Gastrocnemius medialis (tissue), 4 donors: ENCODE data around the gene TNFRSF13B. TPM values are rescaled to one million over a fixed set of nuclear protein-coding genes. Genes with fewer than 3 reads are reported as not detected.

Source experiments
- ATAC-seq, 2 donors: fragments of 150-250 bp; one replicate each; pipeline ENCODE4 v1.9.1; 2016
- DNase-seq, 2 donors: peaks; one replicate each; pipeline ENCODE4 v3.0.0-alpha.2; 2019
- H3K27ac ChIP-seq, 4 donors: fragments of 200-600 bp; sonication (generic); 1 replicate in 1 of 4; 2 replicates in 3 of 4; pipeline ENCODE4 v1.5.1; 2016 to 2018; ENCODE audit warnings: mild to moderate bottlenecking in 2 of 4, moderate library complexity in 1 of 4
- H3K27me3 ChIP-seq, 3 donors: fragments of 200-600 bp; sonication (generic) in 2 of 3; 1 replicate in 1 of 3; 2 replicates in 2 of 3; pipeline versions ENCODE4 v1.5.1 to v1.6.0; 2016 to 2019; ENCODE audit warnings: mild to moderate bottlenecking in 1 of 3, moderate library complexity in 1 of 3
- H3K36me3 ChIP-seq, 2 donors: fragments of 200-600 bp; sonication (generic) in 1 of 2; one replicate each; pipeline ENCODE4 v1.5.1; 2017 to 2018
- H3K4me1 ChIP-seq, 2 donors: fragments of 200-600 bp; sonication (generic) in 1 of 2; one replicate each; pipeline ENCODE4 v1.5.1; 2016 to 2017; ENCODE audit warnings: mild to moderate bottlenecking in 2 of 2
- H3K4me3 ChIP-seq, 4 donors: fragments of 200-600 bp; sonication (generic) in 3 of 4; 1 replicate in 1 of 4; 2 replicates in 3 of 4; pipeline ENCODE4 v1.5.1; 2016 to 2019; ENCODE audit warnings: mild to moderate bottlenecking in 2 of 4
- H3K9me3 ChIP-seq, 3 donors: fragments of 200-600 bp; sonication (generic) in 2 of 3; 1 replicate in 1 of 3; 2 replicates in 2 of 3; pipeline ENCODE4 v1.5.1; 2016 to 2019
- POLR2A ChIP-seq, 2 donors: fragments of 450-650 bp; IDR thresholded peaks; one replicate each; pipeline ENCODE4 v1.6.1; 2017; ENCODE audit warnings: antibody characterized with exemption in 2 of 2, mild to moderate bottlenecking in 2 of 2, moderate library complexity in 2 of 2
- in situ Hi-C, 4 donors: fragments of 200-750 bp; cut with MboI; loops; one replicate each; pipeline versions ENCODE4 v1.15.0 to v1.8.0; 2017; ENCODE audit warnings: low sequenced_read_pairs in 4 of 4
- intact Hi-C: fragments of 100-400 bp; cut with DNase I; formaldehyde crosslinking; loops from one replicate; pipeline ENCODE4 v1.15.1; 2023; ENCODE audit warnings: low total_unique reads
- total RNA-seq, 4 donors: library from RNA; depleted of rRNA; stranded (reverse); fragments of >200 nt; gene quantifications; one replicate each; pipeline versions ENCODE4 v1.1.0 to v1.2.3, GENCODE V29; 2016
- TF ChIP-seq, protein P1 (sequence below), 5 experiments: fragments of 450-650 bp in 3 of 5; fragments of 200-600 bp in 2 of 5; sonication (generic) in 2 of 5; IDR thresholded peaks in 4 of 5; conservative IDR thresholded peaks in 1 of 5; 1 replicate in 4 of 5; 2 replicates in 1 of 5; pipeline ENCODE4 v1.5.1; 2016 to 2019; ENCODE audit warnings: antibody characterized with exemption in 5 of 5, mild to moderate bottlenecking in 3 of 5, moderate library complexity in 3 of 5

Gene TNFRSF13B
- total RNA-seq, 4 donors from 2014 or later: not detected

DNA sequence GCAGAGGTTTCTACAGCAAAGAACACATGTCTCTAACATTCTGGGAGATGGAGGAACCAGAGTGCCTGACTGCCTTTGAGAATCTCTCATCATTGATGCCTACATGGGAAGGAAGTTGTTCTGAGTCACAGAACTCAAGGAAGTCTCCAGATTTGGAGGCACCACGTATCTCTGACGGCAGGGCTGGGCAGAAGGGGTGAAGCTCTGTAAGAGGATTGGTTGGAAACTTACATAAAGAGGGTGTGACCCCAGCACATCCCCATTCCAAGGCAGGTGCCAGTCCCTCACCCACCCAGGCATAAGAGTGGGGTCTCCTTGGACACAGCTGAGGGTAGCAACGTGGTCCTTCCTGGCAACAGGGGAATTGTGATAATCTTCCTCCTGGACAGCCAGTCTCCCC, 17.4 kb downstream of the TNFRSF13B start:
- H3K9me3 ChIP-seq: no peaks in the 10 kb centered on the region
- no peak overlapping the region for H3K27ac ChIP-seq
- no peak for DNase-seq
- TF ChIP-seq, protein P1, sequence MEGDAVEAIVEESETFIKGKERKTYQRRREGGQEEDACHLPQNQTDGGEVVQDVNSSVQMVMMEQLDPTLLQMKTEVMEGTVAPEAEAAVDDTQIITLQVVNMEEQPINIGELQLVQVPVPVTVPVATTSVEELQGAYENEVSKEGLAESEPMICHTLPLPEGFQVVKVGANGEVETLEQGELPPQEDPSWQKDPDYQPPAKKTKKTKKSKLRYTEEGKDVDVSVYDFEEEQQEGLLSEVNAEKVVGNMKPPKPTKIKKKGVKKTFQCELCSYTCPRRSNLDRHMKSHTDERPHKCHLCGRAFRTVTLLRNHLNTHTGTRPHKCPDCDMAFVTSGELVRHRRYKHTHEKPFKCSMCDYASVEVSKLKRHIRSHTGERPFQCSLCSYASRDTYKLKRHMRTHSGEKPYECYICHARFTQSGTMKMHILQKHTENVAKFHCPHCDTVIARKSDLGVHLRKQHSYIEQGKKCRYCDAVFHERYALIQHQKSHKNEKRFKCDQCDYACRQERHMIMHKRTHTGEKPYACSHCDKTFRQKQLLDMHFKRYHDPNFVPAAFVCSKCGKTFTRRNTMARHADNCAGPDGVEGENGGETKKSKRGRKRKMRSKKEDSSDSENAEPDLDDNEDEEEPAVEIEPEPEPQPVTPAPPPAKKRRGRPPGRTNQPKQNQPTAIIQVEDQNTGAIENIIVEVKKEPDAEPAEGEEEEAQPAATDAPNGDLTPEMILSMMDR (IDR thresholded peaks at IDR 0.05 in 4 of 5, conservative IDR thresholded peaks at IDR 0.05 in 1 of 5): no peak
- no peak for TF ChIP-seq POLR2A (IDR thresholded peaks at IDR 0.05)
- H3K4me3 ChIP-seq: no peak overlapping the region
- in situ Hi-C loops (no loop called here), intact Hi-C loops (no loop called here)
- H3K4me1 ChIP-seq: no peaks in the 10 kb centered on the region
- no peaks in the 10 kb centered on the region for H3K36me3 ChIP-seq
- no peak for ATAC-seq
- H3K27me3 ChIP-seq: peaks cover 0 to 23% (median 14%) of the 10 kb centered on the region in 3 donors

DNA sequence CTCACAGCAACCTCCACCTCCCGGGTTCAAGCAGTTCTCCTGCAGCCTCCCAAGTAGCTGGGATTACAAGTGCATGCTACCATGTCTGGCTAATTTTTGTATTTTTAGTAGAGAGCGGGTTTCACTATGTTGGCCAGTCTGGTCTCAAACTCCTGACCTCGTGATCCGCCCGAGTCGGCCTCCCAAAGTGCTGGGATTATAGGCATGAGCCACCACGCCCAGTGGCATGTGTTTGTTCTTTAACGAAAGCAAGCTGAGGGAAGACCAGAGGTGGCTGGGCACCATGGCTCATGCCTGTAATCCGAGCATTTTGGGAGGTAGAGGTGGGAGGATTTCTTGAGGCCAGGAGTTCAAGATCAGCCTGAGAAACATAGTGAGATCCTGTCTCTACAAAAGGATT, 18.1 kb downstream of the TNFRSF13B start:
- TF ChIP-seq POLR2A (IDR thresholded peaks at IDR 0.05): no peak
- TF ChIP-seq, protein P1 (IDR thresholded peaks at IDR 0.05 in 4 of 5, conservative IDR thresholded peaks at IDR 0.05 in 1 of 5): no peak
- Histone ChIP-seq H3K27ac (no peak overlapping the region), H3K4me1 (no peaks in the 10 kb centered on the region), H3K4me3 (no peak overlapping the region), H3K36me3 (no peaks in the 10 kb centered on the region), H3K9me3 (no peaks in the 10 kb centered on the region), H3K27me3 (peaks cover 0 to 23% (median 14%) of the 10 kb centered on the region in 3 donors)
- DNase-seq (no peak), ATAC-seq (no peak)
- in situ Hi-C loops (no loop called here), intact Hi-C loops (no loop called here)

DNA sequence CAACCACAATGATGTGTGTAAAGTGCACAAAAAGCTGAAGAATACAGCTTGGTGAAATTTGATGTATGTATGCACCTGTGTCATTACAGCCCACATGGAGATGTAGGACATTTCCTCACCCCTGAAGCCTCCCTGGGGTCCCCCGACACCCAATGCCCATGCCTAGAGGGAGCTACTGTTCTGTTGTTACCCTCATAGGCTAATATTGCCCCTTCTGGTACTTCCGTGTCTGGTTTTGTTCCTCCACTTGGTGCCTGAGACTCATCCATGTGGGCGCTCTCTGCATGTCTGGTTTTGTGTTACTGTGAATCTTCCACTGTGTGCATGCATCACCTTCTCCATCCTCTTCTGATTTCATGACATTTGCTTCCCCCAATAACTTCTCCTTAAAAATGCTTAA, 18.6 kb downstream of the TNFRSF13B start:
- in situ Hi-C loops: no loop called here
- no peak for DNase-seq
- no peak overlapping the region for H3K27ac ChIP-seq
- H3K27me3 ChIP-seq: peaks cover 0 to 23% (median 14%) of the 10 kb centered on the region in 3 donors
- no peak for ATAC-seq
- no peaks in the 10 kb centered on the region for H3K36me3 ChIP-seq
- H3K4me3 ChIP-seq: no peak overlapping the region
- H3K9me3 ChIP-seq: no peaks in the 10 kb centered on the region
- intact Hi-C loops: no loop called here
- TF ChIP-seq, protein P1 (IDR thresholded peaks at IDR 0.05 in 4 of 5, conservative IDR thresholded peaks at IDR 0.05 in 1 of 5): no peak
- TF ChIP-seq POLR2A (IDR thresholded peaks at IDR 0.05): no peak
- H3K4me1 ChIP-seq: no peaks in the 10 kb centered on the region

DNA sequence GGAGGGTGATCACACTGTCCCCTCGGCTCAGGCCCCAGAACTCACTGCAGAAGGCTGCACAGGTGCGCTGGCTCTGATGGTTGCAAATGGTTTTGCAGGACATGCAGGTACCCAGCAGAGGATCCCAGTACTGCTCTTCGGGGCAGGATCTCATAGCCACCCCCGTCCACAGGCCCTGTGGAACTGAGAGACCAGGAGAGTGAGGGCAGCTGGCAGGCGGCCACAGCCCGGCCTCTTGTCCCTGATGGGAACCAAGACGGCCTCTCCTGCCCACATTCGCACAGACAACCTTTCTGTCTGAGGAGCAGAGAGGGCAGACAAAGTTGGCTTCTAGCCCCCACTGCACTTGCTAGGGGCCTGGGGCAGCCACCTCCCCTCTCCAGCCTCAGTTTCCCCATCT, 19.5 kb downstream of the TNFRSF13B start:
- no peaks in the 10 kb centered on the region for H3K36me3 ChIP-seq
- TF ChIP-seq POLR2A (IDR thresholded peaks at IDR 0.05): no peak
- TF ChIP-seq, protein P1 (IDR thresholded peaks at IDR 0.05 in 4 of 5, conservative IDR thresholded peaks at IDR 0.05 in 1 of 5): no peak
- H3K4me1 ChIP-seq: no peaks in the 10 kb centered on the region
- no peak for DNase-seq
- no peak overlapping the region for H3K4me3 ChIP-seq
- intact Hi-C loops: no loop called here
- H3K27me3 ChIP-seq: peaks cover 0 to 23% (median 14%) of the 10 kb centered on the region in 3 donors
- in situ Hi-C loops: no loop called here
- no peak for ATAC-seq
- no peaks in the 10 kb centered on the region for H3K9me3 ChIP-seq
- no peak overlapping the region for H3K27ac ChIP-seq

DNA sequence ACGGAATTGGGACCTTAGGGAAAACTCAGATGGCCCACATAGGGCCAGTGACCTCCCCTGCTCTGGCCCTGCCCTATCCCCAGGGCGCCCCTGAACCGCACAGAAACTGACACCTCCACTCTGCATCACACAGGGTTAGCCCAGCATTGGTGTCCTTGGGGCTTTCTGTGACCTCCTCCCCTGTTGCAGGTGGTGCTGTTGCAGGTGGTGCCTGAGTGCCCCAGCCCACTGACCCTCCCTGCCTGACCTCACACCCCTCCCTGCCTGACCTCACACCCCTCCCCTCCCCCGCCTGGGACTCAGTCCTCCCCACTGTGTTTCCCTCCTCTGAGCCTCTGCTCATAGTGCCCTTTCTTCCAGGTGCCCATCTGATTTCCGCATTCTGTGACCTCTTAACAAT, 21.4 kb downstream of the TNFRSF13B start:
- H3K9me3 ChIP-seq: no peaks in the 10 kb centered on the region
- DNase-seq: no peak
- in situ Hi-C loops (no loop called here), intact Hi-C loops (no loop called here)
- no peak overlapping the region for H3K4me3 ChIP-seq
- no peaks in the 10 kb centered on the region for H3K4me1 ChIP-seq
- ATAC-seq: no peak
- no peaks in the 10 kb centered on the region for H3K36me3 ChIP-seq
- TF ChIP-seq, protein P1 (IDR thresholded peaks at IDR 0.05 in 4 of 5, conservative IDR thresholded peaks at IDR 0.05 in 1 of 5): no peak
- no peak for TF ChIP-seq POLR2A (IDR thresholded peaks at IDR 0.05)
- peaks cover 0 to 20% (median under 1%) of the 10 kb centered on the region in 3 donors for H3K27me3 ChIP-seq
- no peak overlapping the region for H3K27ac ChIP-seq
